Activated T-cell treated with anti-CD3 and anti-CD28 coated beads, Interleukin-2, amount 50 U/mL, for 72 hours (primary cell): ENCODE data around the gene CHTOP. TPM values are rescaled to one million over a fixed set of nuclear protein-coding genes. Genes with fewer than 3 reads are reported as not detected.

Experiments used
- ATAC-seq, 2 donors: fragments of 150-1000 bp; cut with Tn5 transposase; replicated peaks in 1 of 2; 2 replicates each; pipeline ENCODE4 v1.10.0; 2021; ENCODE audit warnings: moderate library complexity in 2 of 2, mild to moderate bottlenecking in 1 of 2
- DNase-seq, 2 donors: peaks; one replicate each; pipeline ENCODE4 v3.0.0; 2021 to 2022; ENCODE audit warnings: mixed read lengths in 1 of 2
- H3K27ac Mint-ChIP-seq: one replicate; pipeline ENCODE4 v1.8.0; 2022; ENCODE audit warnings: mild to moderate bottlenecking, moderate library complexity, mixed read lengths
- H3K27me3 Mint-ChIP-seq: one replicate; pipeline ENCODE4 v1.8.0; 2022; ENCODE audit warnings: low read depth, mixed read lengths
- H3K36me3 Mint-ChIP-seq, 2 donors: one replicate each; pipeline ENCODE4 v1.8.0; 2022; ENCODE audit warnings: mixed read lengths in 2 of 2, mild to moderate bottlenecking in 1 of 2; ENCODE audit not compliant: insufficient read depth in 2 of 2
- H3K4me1 Mint-ChIP-seq: one replicate; pipeline ENCODE4 v1.8.0; 2022; ENCODE audit warnings: low read depth, mixed read lengths
- H3K4me3 Mint-ChIP-seq, 2 donors: one replicate each; pipeline ENCODE4 v1.8.0; 2022; ENCODE audit warnings: mild to moderate bottlenecking in 2 of 2, mixed read lengths in 2 of 2, moderate library complexity in 2 of 2
- H3K9me3 Mint-ChIP-seq, 2 donors: one replicate each; pipeline ENCODE4 v1.8.0; 2022; ENCODE audit warnings: mixed read lengths in 2 of 2
- total RNA-seq, 2 donors: library from RNA; stranded (reverse); gene quantifications; one replicate each; pipeline ENCODE4 v1.2.3, GENCODE V29; 2022

Gene CHTOP
- total RNA-seq, 2 donors from 2014 or later: 95.8 to 107 TPM

DNA sequence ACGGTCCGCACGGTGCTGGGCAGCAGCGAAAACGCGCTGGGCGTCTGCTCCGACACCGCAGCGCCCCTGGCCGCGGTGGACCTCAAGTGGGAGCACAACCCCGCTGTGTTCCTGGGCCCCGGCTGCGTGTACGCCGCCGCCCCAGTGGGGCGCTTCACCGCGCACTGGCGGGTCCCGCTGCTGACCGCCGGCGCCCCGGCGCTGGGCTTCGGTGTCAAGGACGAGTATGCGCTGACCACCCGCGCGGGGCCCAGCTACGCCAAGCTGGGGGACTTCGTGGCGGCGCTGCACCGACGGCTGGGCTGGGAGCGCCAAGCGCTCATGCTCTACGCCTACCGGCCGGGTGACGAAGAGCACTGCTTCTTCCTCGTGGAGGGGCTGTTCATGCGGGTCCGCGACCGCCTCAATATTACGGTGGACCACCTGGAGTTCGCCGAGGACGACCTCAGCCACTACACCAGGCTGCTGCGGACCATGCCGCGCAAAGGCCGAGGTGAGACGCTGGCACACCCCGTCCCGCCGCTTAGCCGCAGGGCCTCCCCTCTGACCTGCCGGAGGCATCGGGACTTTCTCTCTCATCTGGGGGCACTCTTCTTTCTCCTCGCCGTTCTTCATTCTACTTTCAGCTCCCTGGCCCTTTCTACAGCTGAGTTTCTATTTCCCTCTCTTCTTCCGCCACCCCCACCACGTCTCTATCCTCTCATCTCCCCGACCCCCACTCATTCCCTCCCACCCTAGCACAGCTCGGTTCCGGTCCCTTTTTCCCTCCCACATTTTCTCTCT is 45.7 kb downstream of the CHTOP start:
- H3K27ac Mint-ChIP-seq: no peak overlapping the region
- DNase-seq (peak; percentile 36 to 40), ATAC-seq (peak; percentile 64 to 68)
- H3K4me1 Mint-ChIP-seq: peaks cover 25% of the 10 kb centered on the region
- H3K4me3 Mint-ChIP-seq: peak overlapping the region; percentile 76 to 86
- H3K9me3 Mint-ChIP-seq: no peaks in the 10 kb centered on the region
- H3K27me3 Mint-ChIP-seq: peaks cover 51% of the 10 kb centered on the region
- peaks cover 0 to 3% of the 10 kb centered on the region in 2 donors for H3K36me3 Mint-ChIP-seq

DNA sequence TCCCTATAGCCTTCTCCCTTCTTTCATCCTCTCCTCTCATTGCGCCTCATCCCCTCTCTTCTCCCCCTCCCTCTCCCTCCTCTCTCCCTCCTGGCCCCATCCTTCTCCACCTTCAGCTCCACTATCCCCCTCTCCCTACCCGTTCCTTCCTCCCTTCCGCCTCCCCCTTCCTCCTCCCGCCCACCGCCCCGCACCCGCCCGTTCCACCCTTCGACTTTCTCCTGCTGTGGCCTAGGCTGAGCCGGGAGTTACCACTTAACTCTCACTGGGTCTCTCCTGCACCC is 46.2 kb downstream of the CHTOP start:
- Mint-ChIP-seq H3K4me1 (peaks cover 25% of the 10 kb centered on the region), H3K9me3 (no peaks in the 10 kb centered on the region), H3K27ac (no peak overlapping the region), H3K4me3 (peak overlapping the region; percentile 76 to 86), H3K27me3 (peaks cover 51% of the 10 kb centered on the region), H3K36me3 (peaks cover 0 to 3% of the 10 kb centered on the region in 2 donors)
- DNase-seq (no peak), ATAC-seq (no peak)

DNA sequence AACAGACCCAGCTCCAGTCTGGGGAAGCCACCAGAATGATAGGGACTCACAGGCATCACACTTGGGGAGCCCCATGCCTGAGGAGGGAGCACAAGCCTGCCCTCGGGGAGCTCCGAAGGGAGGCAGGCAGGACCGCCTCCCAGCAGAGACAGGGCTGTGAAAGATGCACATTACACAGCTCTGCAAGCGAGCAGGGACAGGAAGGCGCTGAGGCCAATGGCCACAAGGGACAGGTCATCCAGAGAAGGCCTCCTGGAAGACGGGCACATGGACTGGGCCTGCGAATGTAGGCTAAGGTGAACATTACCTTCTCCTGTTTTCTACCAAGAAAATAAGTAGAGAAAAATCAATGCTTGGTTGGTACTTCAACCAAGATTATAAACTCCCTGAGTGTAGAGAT is 48.9 kb downstream of the CHTOP start:
- DNase-seq: no peak
- H3K27ac Mint-ChIP-seq: no peak overlapping the region
- peaks cover 20% of the 10 kb centered on the region for H3K4me1 Mint-ChIP-seq
- no peaks in the 10 kb centered on the region for H3K9me3 Mint-ChIP-seq
- H3K27me3 Mint-ChIP-seq: peaks cover 56% of the 10 kb centered on the region
- no peak overlapping the region for H3K4me3 Mint-ChIP-seq
- peaks cover 0 to 2% of the 10 kb centered on the region in 2 donors for H3K36me3 Mint-ChIP-seq
- ATAC-seq: no peak

DNA sequence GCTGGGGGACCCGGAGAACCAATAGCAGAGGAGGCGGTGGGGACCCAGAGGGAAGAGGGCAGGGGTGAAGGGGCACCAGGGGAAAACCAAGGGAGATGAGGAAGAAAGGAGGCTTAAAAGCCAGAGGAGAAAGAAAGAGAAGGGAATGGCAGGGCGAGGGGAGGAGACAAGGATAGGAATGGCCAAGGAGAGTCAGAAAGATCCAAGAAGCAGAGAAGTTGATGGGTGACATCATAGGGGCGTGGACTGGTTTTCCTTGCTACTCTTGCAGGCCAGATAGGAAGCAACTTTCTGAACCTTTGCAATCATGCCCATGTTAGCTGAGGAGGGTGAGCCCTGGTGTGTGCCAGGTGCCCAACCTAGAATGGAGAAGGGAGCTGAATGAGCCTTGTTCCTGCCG is 50.0 kb downstream of the CHTOP start:
- Mint-ChIP-seq H3K27ac (no peak overlapping the region), H3K9me3 (no peaks in the 10 kb centered on the region), H3K36me3 (no peaks in the 10 kb centered on the region), H3K27me3 (peaks cover 45% of the 10 kb centered on the region), H3K4me3 (no peak overlapping the region), H3K4me1 (peaks cover 11% of the 10 kb centered on the region)
- no peak for ATAC-seq
- no peak for DNase-seq

DNA sequence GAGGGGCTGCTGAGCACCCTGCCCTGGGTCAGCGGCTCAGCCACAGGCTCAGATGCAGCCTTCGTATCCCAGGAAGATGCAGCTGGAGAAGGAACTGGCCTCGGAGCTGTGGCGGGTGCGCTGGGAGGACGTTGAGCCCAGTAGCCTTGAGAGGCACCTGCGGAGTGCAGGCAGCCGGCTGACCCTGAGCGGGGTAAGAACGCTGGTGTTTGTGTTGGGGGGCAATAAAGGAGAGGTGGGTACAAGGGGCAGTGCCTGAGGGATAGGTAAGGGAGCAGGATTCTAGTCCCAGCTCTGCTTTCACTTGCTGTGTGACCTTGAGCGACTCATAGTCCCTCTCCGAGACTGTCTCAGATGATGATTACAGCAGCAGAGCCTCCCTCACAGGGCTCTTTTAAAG is 51.0 kb downstream of the CHTOP start:
- Mint-ChIP-seq H3K36me3 (no peaks in the 10 kb centered on the region), H3K4me3 (no peak overlapping the region), H3K27ac (no peak overlapping the region), H3K4me1 (peaks cover 7% of the 10 kb centered on the region), H3K9me3 (no peaks in the 10 kb centered on the region), H3K27me3 (peaks cover 40% of the 10 kb centered on the region)
- DNase-seq: no peak
- no peak for ATAC-seq

DNA sequence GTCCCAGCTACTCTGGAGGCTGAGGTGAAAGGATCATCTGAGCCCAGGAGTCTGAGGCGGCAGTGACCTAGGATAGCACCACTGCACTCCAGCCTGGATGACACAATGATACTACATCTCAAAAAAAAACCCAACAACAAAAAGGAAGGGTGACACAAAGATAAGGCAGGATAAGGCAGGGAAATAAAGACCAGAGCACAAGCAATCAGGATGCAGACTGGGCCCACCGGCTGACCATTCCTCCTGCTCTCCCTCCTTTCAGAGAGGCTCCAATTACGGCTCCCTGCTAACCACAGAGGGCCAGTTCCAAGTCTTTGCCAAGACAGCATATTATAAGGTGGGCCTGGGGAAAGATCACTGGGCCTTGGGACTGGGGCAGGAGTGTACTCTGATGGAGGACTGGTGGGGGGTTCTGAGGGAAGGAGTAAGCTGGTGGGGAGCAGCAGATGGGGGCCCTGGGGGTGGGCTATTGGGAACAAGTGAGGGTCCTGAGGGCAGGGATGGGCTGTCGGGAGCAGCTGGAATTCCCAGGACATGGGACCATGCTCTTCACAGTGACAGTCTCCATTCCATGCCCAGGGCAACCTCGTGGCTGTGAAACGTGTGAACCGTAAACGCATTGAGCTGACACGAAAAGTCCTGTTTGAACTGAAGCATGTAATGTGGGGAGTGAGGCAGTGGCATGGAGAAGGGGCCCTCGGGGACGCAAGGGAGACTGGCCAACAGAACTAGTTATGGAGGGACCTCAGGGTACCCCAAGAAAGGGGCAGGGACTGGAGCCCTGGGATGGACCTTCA is 51.9 kb downstream of the CHTOP start:
- Mint-ChIP-seq H3K4me3 (no peak overlapping the region), H3K27ac (no peak overlapping the region), H3K27me3 (peaks cover 31% of the 10 kb centered on the region), H3K4me1 (no peaks in the 10 kb centered on the region), H3K36me3 (no peaks in the 10 kb centered on the region), H3K9me3 (no peaks in the 10 kb centered on the region)
- ATAC-seq (no peak), DNase-seq (no peak)

DNA sequence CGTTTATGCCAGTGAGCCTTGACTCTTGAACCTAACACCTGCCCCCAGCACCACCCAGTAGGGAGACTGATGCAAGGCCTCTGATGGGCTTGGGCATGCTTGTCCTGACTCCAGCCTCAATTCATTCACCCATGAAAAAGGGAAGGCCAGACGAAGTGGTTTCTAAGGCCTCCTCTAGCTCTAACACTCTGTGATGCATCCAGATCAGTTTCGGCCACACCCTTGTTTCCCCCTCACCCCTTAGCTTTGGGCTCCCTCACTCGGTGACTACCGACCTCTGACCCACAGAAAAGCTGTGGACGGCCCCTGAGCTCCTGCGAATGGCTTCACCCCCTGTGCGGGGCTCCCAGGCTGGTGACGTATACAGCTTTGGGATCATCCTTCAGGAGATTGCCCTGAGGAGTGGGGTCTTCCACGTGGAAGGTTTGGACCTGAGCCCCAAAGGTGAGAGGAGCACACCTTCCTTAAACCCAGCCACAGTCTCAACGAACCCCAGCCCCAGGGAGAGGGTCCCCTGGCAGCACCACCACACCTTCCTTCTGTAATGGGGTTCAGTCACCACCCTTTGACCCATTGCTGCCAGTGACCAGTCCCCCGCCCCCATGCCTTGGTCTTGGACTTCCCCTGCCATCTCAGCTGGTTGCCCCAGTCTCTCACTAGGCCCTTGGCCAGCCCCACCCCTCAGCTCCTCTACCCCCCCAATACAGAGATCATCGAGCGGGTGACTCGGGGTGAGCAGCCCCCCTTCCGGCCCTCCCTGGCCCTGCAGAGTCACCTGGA is 53.7 kb downstream of the CHTOP start:
- Mint-ChIP-seq H3K27ac (no peak overlapping the region), H3K36me3 (no peaks in the 10 kb centered on the region), H3K9me3 (no peaks in the 10 kb centered on the region), H3K27me3 (peaks cover 15% of the 10 kb centered on the region), H3K4me3 (no peak overlapping the region), H3K4me1 (no peaks in the 10 kb centered on the region)
- DNase-seq: no peak
- no peak for ATAC-seq

DNA sequence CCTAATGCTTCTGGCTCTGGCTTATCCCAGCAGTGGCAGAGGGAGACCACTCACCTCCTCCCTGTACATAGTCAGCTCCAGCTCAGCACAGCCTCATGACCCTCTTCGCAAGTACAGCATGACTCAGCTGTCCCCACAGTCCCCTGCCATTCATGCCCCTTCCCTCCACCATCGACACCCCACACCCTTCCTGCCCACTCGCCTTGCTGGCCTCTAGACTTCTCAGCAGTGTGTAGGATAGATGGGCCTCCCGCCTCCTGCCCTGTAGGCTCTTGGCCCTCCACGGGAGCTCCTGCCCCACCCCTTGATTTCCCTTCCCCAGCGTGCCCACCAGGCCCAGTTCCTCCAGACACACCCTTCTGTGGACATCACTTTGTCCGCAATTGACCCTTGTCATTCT is 54.4 kb downstream of the CHTOP start:
- no peaks in the 10 kb centered on the region for H3K36me3 Mint-ChIP-seq
- no peak for ATAC-seq
- no peaks in the 10 kb centered on the region for H3K9me3 Mint-ChIP-seq
- no peak overlapping the region for H3K27ac Mint-ChIP-seq
- H3K4me1 Mint-ChIP-seq: no peaks in the 10 kb centered on the region
- H3K27me3 Mint-ChIP-seq: peaks cover 12% of the 10 kb centered on the region
- no peak overlapping the region for H3K4me3 Mint-ChIP-seq
- DNase-seq: no peak

DNA sequence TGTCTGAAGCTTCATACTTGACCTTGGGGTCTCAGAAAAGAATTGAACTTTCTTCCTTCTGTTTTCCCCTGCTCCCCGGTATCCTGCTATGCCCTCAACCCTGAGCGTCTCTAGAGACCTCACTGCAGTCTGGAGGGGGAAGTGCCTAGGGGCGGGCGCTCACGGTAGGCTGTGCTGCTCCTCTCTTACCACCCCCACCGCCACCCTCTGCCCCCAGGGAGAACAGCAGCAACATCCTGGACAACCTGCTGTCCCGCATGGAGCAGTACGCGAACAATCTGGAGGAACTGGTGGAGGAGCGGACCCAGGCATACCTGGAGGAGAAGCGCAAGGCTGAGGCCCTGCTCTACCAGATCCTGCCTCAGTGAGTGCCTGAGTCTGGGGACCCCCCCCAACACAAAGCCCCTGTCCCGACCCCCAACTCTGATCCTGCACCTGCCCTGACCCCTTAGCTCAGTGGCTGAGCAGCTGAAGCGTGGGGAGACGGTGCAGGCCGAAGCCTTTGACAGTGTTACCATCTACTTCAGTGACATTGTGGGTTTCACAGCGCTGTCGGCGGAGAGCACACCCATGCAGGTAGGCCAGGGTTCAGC is 55.0 kb downstream of the CHTOP start:
- no peak overlapping the region for H3K27ac Mint-ChIP-seq
- no peak overlapping the region for H3K4me3 Mint-ChIP-seq
- H3K36me3 Mint-ChIP-seq: no peaks in the 10 kb centered on the region
- H3K9me3 Mint-ChIP-seq: no peaks in the 10 kb centered on the region
- no peaks in the 10 kb centered on the region for H3K4me1 Mint-ChIP-seq
- H3K27me3 Mint-ChIP-seq: peaks cover 12% of the 10 kb centered on the region
- DNase-seq (no peak), ATAC-seq (no peak)

DNA sequence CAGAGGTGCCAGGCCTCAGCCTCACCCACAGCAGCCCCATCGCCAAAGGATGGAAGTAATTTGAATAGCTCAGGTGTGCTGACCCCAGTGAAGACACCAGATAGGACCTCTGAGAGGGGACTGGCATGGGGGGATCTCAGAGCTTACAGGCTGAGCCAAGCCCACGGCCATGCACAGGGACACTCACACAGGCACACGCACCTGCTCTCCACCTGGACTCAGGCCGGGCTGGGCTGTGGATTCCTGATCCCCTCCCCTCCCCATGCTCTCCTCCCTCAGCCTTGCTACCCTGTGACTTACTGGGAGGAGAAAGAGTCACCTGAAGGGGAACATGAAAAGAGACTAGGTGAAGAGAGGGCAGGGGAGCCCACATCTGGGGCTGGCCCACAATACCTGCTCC is 59.6 kb downstream of the CHTOP start:
- Mint-ChIP-seq H3K36me3 (no peaks in the 10 kb centered on the region), H3K4me1 (no peaks in the 10 kb centered on the region), H3K27ac (no peak overlapping the region), H3K27me3 (no peaks in the 10 kb centered on the region), H3K9me3 (no peaks in the 10 kb centered on the region), H3K4me3 (no peak overlapping the region)
- DNase-seq (no peak), ATAC-seq (no peak)
